HG03064 (cell line): ENCODE measurements around the gene SLC39A10.
"Not testable (repeated sequence)": the region's sequence is repeated elsewhere in the genome, so short reads cannot be mapped to it uniquely, and the experiment has no call there.

ENCODE experiments used
- ATAC-seq: cut with Tn5 transposase; IDR thresholded peaks from one replicate; pipeline ENCODE4 v1.9.1; 2021; ENCODE audit warnings: low read depth; ENCODE audit not compliant: unreplicated experiment

The SLC39A10 gene

DNA sequence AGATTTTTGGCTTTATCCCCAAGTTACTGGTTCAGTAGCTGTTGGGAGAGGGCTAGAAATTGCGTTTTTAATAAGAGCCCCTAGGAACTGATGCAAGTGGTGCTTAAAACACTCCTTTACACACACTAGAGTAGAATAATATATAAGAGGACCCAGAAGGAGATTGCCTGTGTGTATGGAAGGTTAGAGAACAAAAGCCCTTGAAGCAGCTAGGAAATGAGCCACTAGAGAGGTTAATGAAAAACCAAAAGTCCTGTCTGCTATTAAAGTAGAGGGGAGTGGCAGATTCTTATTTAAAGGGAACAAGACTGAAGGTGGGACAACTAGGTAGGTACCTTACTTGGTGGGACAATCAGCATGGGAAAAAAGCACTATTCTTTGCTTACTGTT, 14.4 kb upstream of the SLC39A10 start:
- no peak for ATAC-seq

DNA sequence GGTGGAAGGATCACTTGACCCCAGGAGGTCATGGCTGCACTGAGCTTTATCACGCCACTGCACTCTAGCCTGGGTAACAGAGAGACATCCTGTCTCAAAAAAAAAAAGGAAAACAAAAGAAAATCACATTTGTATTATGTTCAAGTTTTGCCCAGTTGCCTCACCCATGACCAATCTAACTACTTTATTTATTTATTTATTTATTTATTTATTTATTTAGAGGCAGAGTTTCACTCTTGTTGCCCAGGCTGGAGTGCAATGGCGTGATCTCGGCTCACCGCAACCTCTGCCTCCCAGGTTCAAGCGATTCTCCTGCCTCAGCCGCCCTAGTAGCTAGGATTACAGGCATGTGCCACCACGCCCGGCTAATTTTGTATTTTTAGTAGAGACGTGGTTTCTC, 12.3 kb upstream of the SLC39A10 start:
- not testable (repeated sequence) for ATAC-seq

DNA sequence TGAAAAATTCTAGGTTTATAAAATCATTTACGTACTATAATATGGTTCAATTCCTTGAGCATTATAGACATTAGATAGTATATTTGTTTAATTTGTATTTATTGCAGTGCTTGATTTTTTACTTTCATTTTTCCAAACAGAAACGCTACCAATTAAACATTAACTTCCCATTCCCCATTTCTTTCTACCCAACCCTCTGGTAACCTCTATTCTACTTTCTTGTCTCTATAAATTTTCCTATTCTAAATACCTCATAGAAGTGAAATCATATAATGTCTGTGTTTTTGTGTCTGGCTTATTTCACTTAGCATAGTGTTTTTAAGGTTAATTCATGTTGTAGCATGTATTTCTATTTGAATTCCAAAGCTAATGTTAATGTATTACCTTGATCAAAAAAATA, 11.6 kb upstream of the SLC39A10 start:
- ATAC-seq = no peak

DNA sequence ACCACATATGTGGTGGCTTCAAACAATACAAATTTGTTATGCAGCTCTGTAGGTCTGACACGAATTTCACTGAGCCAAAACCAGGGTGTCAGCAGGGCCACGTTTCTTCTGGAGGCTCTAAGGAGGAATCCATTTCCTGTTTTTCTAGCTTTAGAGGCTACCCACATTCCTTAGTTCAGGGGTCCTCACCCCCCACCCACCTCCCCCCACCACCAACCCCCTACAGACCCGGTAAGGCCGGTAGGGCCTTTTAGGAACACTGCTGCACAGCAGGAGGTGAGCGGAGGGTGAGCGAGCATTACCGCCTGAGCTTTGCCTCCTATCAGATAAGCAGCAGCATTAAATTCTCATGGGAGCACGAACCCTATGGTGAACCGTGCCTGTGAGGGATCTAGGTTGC, 10.6 kb upstream of the SLC39A10 start:
- no peak for ATAC-seq

DNA sequence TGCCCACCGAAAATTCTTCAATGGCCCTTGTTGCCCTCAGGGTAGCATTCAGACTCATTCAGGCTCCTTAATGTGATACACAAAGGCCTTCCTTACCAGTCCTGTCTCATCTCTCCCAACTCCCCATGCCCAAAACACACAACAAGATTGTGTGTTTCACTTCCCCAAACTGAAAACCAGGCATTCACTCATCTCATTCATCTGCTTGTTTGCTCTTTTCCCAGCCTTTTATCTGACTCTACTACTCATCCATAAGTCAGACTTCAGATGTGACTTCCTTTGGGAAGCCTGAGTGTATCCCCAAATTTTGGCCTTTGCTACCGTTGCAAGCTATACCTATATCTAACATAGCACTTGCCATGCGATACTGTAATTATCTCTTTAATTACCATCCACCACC, 9.7 kb upstream of the SLC39A10 start:
- ATAC-seq = no peak

DNA sequence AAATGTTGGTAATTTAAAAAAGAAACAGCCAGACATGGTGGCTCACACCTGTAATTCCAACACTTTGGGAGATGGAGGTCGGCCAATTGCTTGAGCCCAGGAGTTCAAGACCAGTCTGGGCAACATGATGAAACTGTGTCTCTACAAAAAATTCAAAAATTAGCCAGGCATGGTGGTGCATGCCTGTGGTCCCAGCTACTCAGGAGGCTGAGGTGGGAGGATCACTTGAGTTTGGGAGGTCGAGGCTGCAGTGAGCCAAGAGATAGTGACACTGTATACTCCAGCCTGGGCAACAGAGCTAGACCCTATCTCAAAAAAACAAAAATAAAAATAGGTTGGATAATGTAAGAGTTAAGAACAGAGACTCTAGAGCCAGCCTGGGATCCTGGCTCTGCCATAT, 8.7 kb upstream of the SLC39A10 start:
- ATAC-seq = not testable (repeated sequence)

DNA sequence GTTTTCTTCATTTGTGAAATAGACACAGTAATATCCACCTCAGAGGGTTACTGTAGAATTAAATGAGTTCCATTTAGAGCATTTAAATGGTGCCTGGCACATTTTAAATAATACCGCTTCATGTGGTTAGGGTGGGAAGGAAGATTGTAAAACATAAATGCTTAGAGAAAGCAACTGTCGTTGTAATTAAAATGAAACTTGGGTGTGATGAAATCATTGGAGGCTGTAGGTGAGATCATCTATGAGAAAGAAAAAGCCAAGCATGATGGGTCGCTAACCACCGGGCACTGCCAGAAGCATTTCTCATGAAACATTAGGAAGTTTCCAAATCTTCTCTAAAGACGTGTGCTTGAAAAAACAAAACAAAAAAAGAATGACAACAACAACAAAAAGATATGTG, 8.2 kb upstream of the SLC39A10 start:
- ATAC-seq = no peak

DNA sequence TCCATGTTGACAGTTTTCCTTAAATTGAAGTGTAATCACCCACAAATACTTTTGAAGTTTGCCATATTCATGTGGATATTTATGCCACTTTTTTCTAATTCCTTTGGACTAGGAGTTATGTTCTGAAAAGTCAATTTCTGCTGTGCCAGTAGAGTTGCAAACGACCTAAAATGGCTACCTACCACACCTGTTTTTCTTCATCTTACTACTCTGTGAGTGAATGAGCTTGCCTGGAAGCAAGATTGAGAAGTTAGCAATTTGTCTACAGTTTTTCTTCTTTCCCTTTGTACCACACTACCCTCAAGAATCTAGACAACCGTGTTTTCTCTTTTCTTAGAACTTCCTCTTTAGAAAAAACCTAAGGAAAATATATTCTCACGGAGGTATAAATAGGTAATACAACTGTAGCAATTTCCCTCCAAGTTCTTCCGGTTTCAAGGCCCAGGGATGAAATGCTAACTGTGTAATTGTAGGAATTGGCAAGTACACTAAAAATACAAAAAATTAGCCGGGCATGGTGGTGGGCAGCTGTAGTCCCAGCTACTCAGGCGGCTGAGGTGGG, 7.3 kb upstream of the SLC39A10 start:
- ATAC-seq = peak; percentile 22

DNA sequence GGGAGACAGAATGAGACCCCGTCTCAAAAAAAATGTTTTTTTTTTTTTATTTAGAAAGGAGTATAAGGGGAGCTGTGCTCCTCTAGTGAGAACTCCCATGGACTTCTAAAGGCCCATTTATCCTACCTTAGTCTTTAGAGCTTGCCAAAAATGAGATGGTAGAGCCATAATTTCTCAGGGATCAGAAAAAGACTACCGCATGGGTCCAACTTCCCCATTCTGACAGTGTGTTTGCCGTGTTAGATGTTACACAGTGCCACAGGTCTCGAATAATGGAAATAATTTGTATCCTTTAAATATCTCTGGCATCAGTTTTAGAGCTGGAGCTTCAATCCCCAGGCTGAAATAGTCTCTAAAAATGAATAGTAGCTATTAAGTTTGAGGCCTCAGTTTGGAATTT, 6.0 kb upstream of the SLC39A10 start:
- ATAC-seq = no peak

DNA sequence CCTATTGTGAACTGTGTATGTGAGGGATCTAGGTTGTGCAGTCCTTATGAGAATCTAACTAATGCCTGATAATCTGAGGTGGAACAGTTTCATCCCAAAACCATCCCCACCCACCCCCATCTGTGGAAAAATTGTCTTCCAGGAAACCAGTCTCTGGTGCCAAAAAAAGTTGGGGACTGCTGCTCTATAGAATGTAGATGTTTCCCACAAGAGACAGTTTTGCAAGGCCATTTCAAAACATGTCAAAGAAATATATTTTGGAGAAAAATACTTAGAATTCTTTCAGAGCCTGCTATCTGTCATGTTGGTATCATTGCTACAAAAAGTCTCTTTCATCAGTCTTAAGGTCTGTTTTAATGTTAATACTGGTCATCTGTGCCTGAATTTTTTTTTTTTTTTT, 4.1 kb upstream of the SLC39A10 start:
- ATAC-seq = no peak

DNA sequence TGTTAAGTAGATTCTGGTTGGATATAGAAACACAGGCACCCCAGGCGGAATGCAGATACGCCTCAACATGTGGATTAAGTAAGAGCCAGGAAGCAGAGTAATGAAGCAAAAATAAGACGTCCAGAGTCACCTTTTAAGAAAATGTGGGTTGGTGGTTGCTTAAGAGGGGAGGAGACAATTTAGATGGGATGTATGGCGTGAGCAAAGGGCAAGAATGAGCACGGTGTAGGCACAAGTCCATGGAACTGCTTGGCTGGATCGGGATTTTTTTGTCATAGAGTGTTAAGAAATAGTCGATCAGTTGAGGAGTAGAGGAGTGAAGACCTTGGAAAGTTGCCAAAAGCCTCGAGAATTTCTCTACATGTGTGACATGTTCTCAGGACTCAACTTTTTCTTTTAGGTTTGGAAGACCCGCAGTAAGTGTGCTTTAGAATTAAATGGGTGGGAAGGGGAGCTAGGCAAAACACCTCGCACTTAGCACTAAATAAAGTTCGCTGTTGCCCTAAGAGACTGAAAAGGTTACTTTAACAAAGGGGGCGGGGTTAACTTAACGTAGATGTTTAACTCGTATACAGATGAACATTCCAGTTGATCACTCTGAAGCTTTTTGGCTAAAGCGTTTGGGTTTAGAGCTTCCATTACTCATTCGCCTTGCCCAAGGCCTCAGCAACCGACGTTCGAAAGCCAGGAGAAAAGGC, 716 bp upstream of the SLC39A10 start:
- no peak for ATAC-seq

DNA sequence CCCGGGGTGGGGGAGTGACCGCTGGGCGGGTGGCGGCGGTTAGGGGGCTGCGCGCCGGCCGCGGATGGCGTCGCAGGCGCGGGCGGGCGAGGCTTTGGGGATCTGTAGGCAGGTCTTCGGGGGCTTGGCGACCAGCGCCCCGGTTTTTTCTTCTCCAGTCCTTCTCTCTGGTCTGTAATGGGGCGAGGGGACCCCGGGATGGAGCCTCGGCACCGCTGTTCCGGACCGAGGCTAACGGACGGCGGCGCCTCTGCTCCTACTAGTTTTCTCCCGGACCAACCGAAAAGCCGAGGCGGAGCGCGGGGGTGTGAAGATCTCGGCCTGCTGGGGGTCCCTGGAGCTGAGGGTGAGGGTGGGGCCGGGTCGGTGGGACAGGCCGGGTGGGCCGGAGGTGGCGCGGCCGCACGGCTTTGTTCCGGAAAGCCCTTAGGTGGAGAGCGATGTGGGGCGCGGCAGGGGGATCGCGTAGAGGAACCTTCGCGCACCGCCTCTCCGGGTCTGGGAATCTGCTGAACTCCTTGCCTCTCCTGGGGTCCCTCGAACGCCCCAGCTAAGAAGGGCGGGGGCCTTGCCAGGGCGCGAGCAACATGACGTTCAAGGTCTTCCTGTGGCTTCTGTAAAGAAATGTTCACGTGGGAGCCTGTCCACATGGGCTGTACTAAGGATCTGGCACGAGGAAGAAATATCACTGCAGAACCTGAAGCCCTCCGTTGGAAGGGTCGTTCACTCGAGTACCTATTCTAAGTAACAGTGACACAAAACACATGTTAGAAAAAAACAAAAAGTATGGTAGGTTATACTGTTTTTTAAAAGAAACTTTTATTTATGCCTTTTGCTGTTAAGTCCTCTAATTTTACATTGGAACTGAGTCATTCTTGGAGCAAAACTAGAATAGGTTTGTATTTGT, 861 bp downstream of the SLC39A10 start:
- ATAC-seq = peak; percentile 22

DNA sequence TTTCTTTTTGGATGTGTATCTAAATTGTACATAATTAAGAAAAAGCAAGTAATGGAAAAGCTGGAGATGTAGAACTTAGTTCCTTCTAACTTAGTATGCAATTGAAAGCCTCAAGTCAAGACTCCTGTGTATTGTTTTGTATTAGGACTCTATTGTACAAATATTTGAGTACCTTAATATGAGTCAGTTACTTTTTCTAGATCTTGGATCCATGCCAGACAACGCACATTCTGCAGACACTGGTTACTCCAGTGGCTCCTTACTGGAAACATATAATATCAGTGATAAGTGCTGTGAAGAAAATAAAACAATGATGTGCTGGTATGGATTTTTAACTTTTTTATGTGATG, 1.5 kb downstream of the SLC39A10 start:
- no peak for ATAC-seq

DNA sequence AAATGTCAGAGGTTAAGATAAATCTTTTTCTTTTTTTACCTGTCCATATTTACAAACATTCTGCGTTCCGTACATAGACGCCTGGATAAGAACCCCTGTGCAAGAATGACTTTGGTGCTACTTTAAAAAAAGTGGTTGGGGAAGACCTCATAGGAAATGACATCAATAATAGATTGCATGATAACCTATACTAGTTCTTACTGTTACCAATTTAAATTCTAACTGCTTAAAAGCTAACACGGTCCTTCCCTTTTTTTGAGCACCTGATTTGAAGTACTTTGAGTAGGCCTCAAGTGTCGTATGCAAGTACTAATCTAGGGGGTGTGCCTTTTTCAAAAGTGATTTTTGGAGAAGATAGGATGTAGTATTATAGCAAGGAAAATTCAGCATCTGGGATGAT, 2.1 kb downstream of the SLC39A10 start:
- ATAC-seq = no peak

DNA sequence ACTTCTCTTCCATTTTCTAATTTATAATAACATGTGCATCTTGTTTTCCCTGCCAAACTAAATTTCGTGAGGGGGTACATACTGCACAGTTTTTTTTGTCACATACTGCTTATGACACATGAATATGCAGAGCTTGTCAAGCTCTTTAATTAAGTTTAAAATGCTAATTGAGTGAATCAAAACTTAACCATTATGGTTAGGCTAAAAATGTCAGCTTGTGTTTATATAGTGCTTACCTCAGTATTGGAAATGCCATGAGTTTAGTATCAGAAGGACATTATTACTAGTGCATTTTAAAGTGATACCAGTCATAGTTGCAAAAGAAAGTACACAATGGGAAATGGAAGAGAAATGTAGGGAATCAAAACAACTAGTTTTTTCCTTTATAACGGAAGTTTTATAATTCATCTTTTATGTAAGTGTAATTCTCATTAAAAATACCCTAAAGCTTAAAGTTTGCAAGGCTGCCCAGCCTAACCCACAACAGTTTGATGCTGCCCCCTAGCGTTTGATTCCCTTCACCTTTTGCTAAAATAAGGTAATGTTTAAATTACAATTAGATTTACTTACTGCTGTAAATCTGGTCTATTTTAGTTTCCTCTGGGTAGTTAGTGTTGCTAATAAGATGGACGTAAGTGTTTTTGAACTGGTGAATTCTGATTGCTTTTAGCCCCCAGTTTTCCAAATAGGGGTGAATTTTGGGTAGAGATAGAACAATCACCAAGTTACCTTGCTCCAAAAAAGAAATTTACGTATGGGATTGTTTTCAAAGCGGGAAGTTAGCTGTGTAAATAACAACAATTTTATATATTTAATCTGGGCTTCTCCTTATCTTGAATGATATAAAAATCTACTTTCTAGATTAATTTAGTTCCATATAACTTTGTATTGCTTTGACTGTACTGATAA, 3.2 kb downstream of the SLC39A10 start:
- no peak for ATAC-seq

DNA sequence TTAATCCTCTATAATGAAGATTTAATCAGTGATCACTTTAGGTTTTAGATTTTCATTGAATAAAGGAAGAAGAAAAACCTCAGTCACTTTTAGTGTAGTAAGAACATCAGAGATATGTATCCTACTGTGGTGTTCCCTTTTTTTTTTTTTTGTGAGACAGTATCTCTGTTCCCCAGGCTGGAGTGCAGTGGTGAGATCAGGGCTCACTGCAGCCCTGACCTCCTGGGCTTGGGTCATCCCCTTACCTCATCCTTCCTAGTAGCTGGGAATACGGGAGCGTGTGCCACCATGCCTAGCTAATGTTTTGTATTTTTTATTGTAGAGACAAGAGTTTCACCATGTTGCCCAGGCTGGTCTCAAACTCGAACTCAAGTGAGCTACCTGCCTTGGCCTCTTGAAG, 5.1 kb downstream of the SLC39A10 start:
- no peak for ATAC-seq

DNA sequence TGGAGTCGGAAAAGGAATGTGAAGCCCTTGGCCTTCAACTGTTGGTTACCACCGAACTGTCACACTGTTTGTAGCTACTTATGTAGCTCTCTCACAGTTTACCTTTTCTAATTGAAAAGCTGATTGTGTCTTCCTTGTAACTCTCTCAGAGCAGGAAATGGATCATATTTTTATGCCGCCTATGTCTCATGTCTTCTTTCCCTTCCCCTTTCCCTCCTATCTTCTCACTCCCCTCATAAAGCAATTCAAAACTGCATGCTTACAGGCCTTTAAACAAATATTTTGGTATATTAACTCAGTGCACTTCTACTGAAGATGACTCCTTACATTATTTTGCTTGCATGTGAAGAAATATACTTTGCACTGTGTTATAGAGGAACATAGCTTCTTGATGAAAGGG, 6.0 kb downstream of the SLC39A10 start:
- no peak for ATAC-seq

DNA sequence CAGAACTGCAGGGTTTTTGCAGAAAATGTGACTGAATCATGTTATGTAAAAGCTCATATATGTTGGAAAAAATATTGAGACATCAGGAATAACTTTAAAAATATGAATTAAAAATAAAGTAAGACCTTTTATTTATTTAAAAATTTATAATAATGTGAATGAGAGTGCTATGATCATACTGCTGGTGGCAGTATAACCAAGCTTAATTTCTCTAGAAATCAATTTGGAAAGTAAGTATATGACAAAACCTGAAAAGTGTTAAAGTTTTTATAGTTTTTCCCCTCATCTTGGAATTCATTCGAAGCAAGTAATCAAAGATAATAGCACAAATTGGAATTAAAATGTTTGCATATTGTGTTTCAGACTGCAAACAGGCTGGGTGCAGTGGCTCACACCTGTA, 7.5 kb downstream of the SLC39A10 start:
- no peak for ATAC-seq

DNA sequence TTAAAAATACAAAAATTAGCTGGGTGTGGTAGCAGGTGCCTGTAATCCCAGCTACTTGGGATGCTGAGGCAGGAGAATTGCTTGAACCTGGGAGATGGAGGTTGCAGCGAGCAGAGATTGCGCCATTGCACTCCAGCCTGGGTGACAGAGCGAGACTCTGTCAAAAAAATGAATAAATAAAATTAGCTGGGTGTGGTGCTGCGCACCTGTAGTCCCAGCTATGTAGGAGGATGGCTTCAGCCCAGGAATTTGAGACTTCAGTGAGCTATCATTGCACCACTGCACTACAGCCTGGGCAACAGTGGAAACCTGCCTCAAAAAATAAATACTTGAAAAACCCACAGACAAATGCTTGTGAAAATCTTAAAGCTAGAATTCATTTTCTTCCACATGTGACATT, 8.1 kb downstream of the SLC39A10 start:
- not testable (repeated sequence) for ATAC-seq

DNA sequence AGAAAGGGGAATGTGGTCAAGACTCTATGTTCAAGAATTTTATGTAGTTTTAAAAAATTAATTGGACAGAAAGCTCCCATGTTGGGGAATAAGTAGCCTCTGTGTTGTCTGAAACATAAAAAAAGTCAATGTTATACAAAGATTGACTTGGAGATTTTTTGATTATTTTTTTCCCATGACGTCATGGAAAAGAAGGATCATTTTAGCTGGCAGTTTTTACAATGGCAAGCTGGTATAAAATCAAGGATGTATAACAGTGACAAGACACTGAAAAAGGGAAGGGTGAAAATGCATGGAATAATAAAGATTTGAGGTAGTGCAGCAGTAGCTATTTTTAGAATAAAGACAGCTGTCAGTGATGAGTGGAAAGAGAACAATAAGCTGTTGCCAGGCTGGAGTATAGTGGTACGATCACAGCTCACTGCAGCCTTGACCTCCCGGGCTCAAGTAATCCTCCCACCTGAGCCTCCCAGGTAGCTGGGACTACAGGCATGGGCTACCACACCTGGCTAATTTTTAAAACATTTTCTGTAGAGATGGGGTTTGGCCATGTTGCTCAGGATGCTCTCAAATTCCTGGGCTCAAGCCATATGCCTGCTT, 9.2 kb downstream of the SLC39A10 start:
- ATAC-seq = no peak
